ENCODE measurements around the gene NUCB2.

GRCh38 chr11:17287058-17287457 is 10.5 kb downstream of the NUCB2 start:
- TF ChIP-seq CTCF (IDR thresholded peaks at IDR 0.05) (no peak), POLR2A (IDR thresholded peaks at IDR 0.05) (no peak), POLR2AphosphoS5 (IDR thresholded peaks at IDR 0.05) (no peak)
